ENCODE data around the gene SLC35F4.

DNA sequence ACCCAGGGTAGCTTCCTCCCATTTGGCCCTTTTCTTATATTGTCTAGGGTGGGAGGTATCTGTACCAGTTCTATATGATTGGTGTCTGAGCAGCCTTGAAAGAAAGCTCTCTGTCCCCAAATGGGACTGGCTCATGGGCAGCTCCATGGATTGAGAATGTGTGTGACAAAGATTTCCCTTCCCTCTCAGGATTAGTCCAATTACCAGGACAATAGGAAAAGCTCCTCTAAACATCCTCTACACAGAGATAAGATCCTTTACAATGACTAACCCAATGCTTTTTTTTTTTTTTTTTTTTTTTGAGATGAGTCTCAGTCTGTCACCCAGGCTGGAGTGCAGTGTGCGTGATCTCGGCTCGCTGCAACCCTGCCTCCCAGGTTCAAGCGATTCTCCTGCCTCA is 112.1 kb downstream of the SLC35F4 start:
- TF ChIP-seq, protein P1, sequence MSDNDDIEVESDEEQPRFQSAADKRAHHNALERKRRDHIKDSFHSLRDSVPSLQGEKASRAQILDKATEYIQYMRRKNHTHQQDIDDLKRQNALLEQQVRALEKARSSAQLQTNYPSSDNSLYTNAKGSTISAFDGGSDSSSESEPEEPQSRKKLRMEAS (IDR thresholded peaks at IDR 0.05), result no peak
- TF ChIP-seq TAF1 (IDR thresholded peaks at IDR 0.05; ENCODE audit: low read depth) (no peak), CEBPB (IDR thresholded peaks at IDR 0.05) (no peak), EP300 (IDR thresholded peaks at IDR 0.05; ENCODE audit: borderline replicate concordance) (no peak), YY1 (IDR thresholded peaks at IDR 0.05; ENCODE audit: low read depth) (no peak), FOXM1 (IDR thresholded peaks at IDR 0.05; ENCODE audit: borderline replicate concordance, low read depth) (no peak)
- TF ChIP-seq, protein P2, sequence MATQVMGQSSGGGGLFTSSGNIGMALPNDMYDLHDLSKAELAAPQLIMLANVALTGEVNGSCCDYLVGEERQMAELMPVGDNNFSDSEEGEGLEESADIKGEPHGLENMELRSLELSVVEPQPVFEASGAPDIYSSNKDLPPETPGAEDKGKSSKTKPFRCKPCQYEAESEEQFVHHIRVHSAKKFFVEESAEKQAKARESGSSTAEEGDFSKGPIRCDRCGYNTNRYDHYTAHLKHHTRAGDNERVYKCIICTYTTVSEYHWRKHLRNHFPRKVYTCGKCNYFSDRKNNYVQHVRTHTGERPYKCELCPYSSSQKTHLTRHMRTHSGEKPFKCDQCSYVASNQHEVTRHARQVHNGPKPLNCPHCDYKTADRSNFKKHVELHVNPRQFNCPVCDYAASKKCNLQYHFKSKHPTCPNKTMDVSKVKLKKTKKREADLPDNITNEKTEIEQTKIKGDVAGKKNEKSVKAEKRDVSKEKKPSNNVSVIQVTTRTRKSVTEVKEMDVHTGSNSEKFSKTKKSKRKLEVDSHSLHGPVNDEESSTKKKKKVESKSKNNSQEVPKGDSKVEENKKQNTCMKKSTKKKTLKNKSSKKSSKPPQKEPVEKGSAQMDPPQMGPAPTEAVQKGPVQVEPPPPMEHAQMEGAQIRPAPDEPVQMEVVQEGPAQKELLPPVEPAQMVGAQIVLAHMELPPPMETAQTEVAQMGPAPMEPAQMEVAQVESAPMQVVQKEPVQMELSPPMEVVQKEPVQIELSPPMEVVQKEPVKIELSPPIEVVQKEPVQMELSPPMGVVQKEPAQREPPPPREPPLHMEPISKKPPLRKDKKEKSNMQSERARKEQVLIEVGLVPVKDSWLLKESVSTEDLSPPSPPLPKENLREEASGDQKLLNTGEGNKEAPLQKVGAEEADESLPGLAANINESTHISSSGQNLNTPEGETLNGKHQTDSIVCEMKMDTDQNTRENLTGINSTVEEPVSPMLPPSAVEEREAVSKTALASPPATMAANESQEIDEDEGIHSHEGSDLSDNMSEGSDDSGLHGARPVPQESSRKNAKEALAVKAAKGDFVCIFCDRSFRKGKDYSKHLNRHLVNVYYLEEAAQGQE (IDR thresholded peaks at IDR 0.05; ENCODE audit: low read depth), result no peak

Data from Ishikawa (cell line).